K562 (cell line): ENCODE results near the gene ANO2. TPM values are rescaled to one million over a fixed set of nuclear protein-coding genes. Genes with fewer than 3 reads are reported as not detected.

Experiments used
- ATAC-seq: fragments of 200-7000 bp; cut with Tn5 transposase; 3 replicates; pipeline ENCODE4 v1.9.1; 2020; ENCODE audit warnings: moderate library complexity
- BruUV-seq: library from RNA; stranded (reverse); fragments of 400-500 nt; replicated peaks from 2 replicates; lab custom pipeline; 2021; lab: Mats Ljungman, UMichigan
- CTCF ChIA-PET: fragments of 300-600 bp; formaldehyde crosslinking; extraction: SDS; loops from one replicate; lab custom pipeline; 2021; ENCODE audit warnings: low intra/inter-chr PET ratio; lab: Yijun Ruan, JAX
- POLR2A ChIA-PET: fragments of 300-600, 350-650 bp; sonication (Branson Sonifier 250); formaldehyde crosslinking; extraction: SDS; loops from one replicate; lab custom pipeline; 2021; ENCODE audit warnings: antibody characterized with exemption, inconsistent platforms; lab: Yijun Ruan, JAX
- DNase-seq, 4 experiments: peaks; one replicate each; pipeline versions ENCODE4 v3.0.0 to v3.0.0-alpha.2; 2011 to 2018; ENCODE audit warnings: low spot score in 3 of 4, mixed read lengths in 3 of 4; ENCODE audit errors: extremely low read depth in 1 of 4
- FAIRE-seq: peaks from 2 replicates; lab custom pipeline; 2011; peaks lifted over from hg19 to GRCh38; lab: Jason Lieb, UNC
- H2AFZ ChIP-seq: 2 replicates; pipeline ENCODE4 v1.6.0; 2011; ENCODE audit warnings: low read depth, low read length, control low read depth, inconsistent platforms
- H3K27ac ChIP-seq: fragments of 200-600 bp; 3 replicates; pipeline ENCODE4 v1.8.0; 2011; ENCODE audit warnings: low read depth, mild to moderate bottlenecking, control low read depth, inconsistent platforms, low read length, moderate library complexity, mixed read lengths; ENCODE audit errors: extremely low read depth
- H3K27me3 ChIP-seq, 2 experiments: fragments of 300-600 bp in 1 of 2; 2 replicates in 1 of 2; 3 replicates in 1 of 2; pipeline versions ENCODE4 v1.6.0 to v1.8.0; 2011; ENCODE audit warnings: inconsistent platforms in 2 of 2, low read length in 2 of 2, mild to moderate bottlenecking in 1 of 2, mixed read lengths in 1 of 2, moderate library complexity in 1 of 2; ENCODE audit not compliant: control insufficient read depth in 2 of 2, insufficient read depth in 2 of 2
- H3K36me3 ChIP-seq: fragments of 300-600 bp; 3 replicates; pipeline ENCODE4 v1.8.0; 2011; ENCODE audit warnings: mild to moderate bottlenecking, low read length, inconsistent platforms; ENCODE audit not compliant: control insufficient read depth, insufficient read depth
- H3K4me1 ChIP-seq, 2 experiments: fragments of 200-600 bp in 1 of 2; replicated peaks in 1 of 2; 2 replicates in 1 of 2; 3 replicates in 1 of 2; pipeline versions ENCODE4 v1.5.1 to v1.8.0; 2011; ENCODE audit warnings: inconsistent platforms in 2 of 2, low read length in 2 of 2, mild to moderate bottlenecking in 1 of 2, mixed read lengths in 1 of 2, moderate library complexity in 1 of 2; ENCODE audit not compliant: control insufficient read depth in 2 of 2, insufficient read depth in 2 of 2
- H3K4me2 ChIP-seq: 2 replicates; pipeline ENCODE4 v1.6.1; 2011; ENCODE audit warnings: low read length, control low read depth, inconsistent platforms, mixed read lengths; ENCODE audit not compliant: insufficient read depth
- H3K4me3 ChIP-seq: fragments of 200-600 bp; sonication (generic), shearing (Covaris generic); 2 replicates; pipeline ENCODE4 v1.5.1; 2016; ENCODE audit warnings: control low read depth, inconsistent platforms
- H3K79me2 ChIP-seq: fragments of 200-600 bp; 3 replicates; pipeline ENCODE4 v1.8.0; 2011; ENCODE audit warnings: low read length, inconsistent platforms; ENCODE audit not compliant: control insufficient read depth, insufficient read depth
- H3K9ac ChIP-seq, 2 experiments: 2 replicates each; pipeline versions ENCODE4 v1.6.0 to v1.6.1; 2011; ENCODE audit warnings: low read depth in 2 of 2, low read length in 2 of 2, control low read depth in 1 of 2, inconsistent platforms in 1 of 2, mild to moderate bottlenecking in 1 of 2, mixed read lengths in 1 of 2; ENCODE audit not compliant: insufficient read depth in 1 of 2
- H3K9me1 ChIP-seq: one replicate; pipeline ENCODE4 v1.6.0; 2011; ENCODE audit warnings: inconsistent platforms, mild to moderate bottlenecking, low read length, moderate library complexity; ENCODE audit not compliant: control insufficient read depth, insufficient read depth
- H3K9me3 ChIP-seq: replicated peaks from 2 replicates; pipeline ENCODE4 v1.5.1; 2011; ENCODE audit warnings: low read depth, low read length, inconsistent platforms; ENCODE audit not compliant: control insufficient read depth, insufficient read depth
- H4K20me1 ChIP-seq: replicated peaks from 2 replicates; pipeline ENCODE4 v1.6.1; 2011; ENCODE audit warnings: low read length, inconsistent platforms, mixed read lengths; ENCODE audit not compliant: control insufficient read depth, insufficient read depth
- CTBP1 ChIP-seq: fragments of 450-650 bp; IDR thresholded peaks from 2 replicates; pipeline ENCODE4 v1.6.1; 2016; ENCODE audit warnings: borderline replicate concordance
- FOXK2 ChIP-seq, 2 experiments: fragments of 450-650 bp; IDR thresholded peaks in 1 of 2; conservative IDR thresholded peaks in 1 of 2; 2 replicates each; pipeline ENCODE4 v1.6.1; 2016; ENCODE audit warnings: low read depth in 2 of 2, mild to moderate bottlenecking in 1 of 2
- HDAC8 ChIP-seq: fragments of 450-650 bp; IDR thresholded peaks from 2 replicates; pipeline ENCODE4 v1.6.1; 2016; ENCODE audit warnings: mild to moderate bottlenecking, missing genetic modification characterization, moderate library complexity, missing compliant biosample characterization
- HMGN3 ChIP-seq: IDR thresholded peaks from 2 replicates; pipeline ENCODE4 v1.6.1; 2011; ENCODE audit warnings: borderline replicate concordance, low read depth, mild to moderate bottlenecking, mixed read lengths, low read length; ENCODE audit not compliant: insufficient read length; ENCODE audit errors: extremely low read depth
- KDM1A ChIP-seq, 2 experiments: fragments of 450-650 bp; IDR thresholded peaks; 2 replicates each; pipeline ENCODE4 v1.6.1; 2016; ENCODE audit warnings: mild to moderate bottlenecking in 2 of 2
- MAZ ChIP-seq, 2 experiments: fragments of 450-650 bp in 1 of 2; sonication (generic) in 1 of 2; formaldehyde crosslinking; IDR thresholded peaks in 1 of 2; conservative IDR thresholded peaks in 1 of 2; 2 replicates each; pipeline versions ENCODE4 v1.4.0 to v1.5.0; 2020; ENCODE audit warnings: mild to moderate bottlenecking in 1 of 2, missing genetic modification reagents in 1 of 2
- NBN ChIP-seq: fragments of 450-650 bp; IDR thresholded peaks from 2 replicates; pipeline ENCODE4 v1.6.1; 2016; ENCODE audit warnings: low read depth, mild to moderate bottlenecking
- NFE2L1 ChIP-seq: fragments of 450-650 bp; IDR thresholded peaks from 2 replicates; pipeline ENCODE4 v1.6.1; 2016; ENCODE audit warnings: missing genetic modification characterization, low read depth, mild to moderate bottlenecking, missing compliant biosample characterization, moderate library complexity, borderline replicate concordance
- PHB2 ChIP-seq: fragments of 450-650 bp; IDR thresholded peaks from 2 replicates; pipeline ENCODE4 v1.6.1; 2017; ENCODE audit warnings: low read depth
- SMARCE1 ChIP-seq: fragments of 450-650 bp; IDR thresholded peaks from 2 replicates; pipeline ENCODE4 v1.7.1; 2016; ENCODE audit warnings: mild to moderate bottlenecking
- ZEB2 ChIP-seq: fragments of 450-650 bp; IDR thresholded peaks from 2 replicates; pipeline ENCODE4 v1.6.1; 2016
- ZNF121 ChIP-seq: sonication (generic); formaldehyde crosslinking; conservative IDR thresholded peaks from 2 replicates; pipeline ENCODE4 v1.8.0; 2022; ENCODE audit warnings: missing genetic modification reagents
- WGBS: fragments of 100-300 bp; shearing (Covaris generic); methylation state at CpG from one replicate; pipeline ENCODE4 v1.1.6; 2016; ENCODE audit warnings: low coverage, mixed read lengths; ENCODE audit not compliant: insufficient coverage; ENCODE audit errors: missing lambda C conversion rate; 5-methylcytosine and 5-hydroxymethylcytosine counted together
- in situ Hi-C: fragments of 300-500 bp; cut with MboI; formaldehyde crosslinking; loops from 4 replicates; pipeline ENCODE4 v1.15.0; 2018; ENCODE audit warnings: inconsistent platforms, mixed read lengths
- intact Hi-C: fragments of 100-400 bp; cut with micrococcal nuclease; formaldehyde crosslinking; loops from 2 replicates; pipeline ENCODE4 v1.14.2; 2022
- polyA plus RNA-seq, 8 experiments: library from polyadenylated mRNA; depleted of rRNA in 4 of 8; stranded (reverse) in 5 of 8; unstranded in 3 of 8; fragments of >200 nt; fragmentation: Nextera tagmentation in 2 of 8; fragmentation: Illumina TruSeq in 1 of 8; extraction: Ambion mirVana in 2 of 8; extraction: Trizol in 1 of 8; gene quantifications; 2 replicates each; pipeline versions ENCODE4 v1.2.1 to v1.2.3, GENCODE V29; 2011 to 2014; ENCODE audit warnings: inconsistent platforms in 1 of 8, missing spikeins in 1 of 8
- total RNA-seq, 7 experiments: library from RNA; depleted of rRNA in 6 of 7; stranded (reverse); fragments of >200 nt in 6 of 7; fragmentation: Illumina TruSeq in 2 of 7; extraction: Trizol in 2 of 7; gene quantifications; 2 replicates each; pipeline versions ENCODE4 v1.2.1 to v1.2.3, GENCODE V29; 2011 to 2021; ENCODE audit warnings: low replicate concordance in 1 of 7
- TF ChIP-seq, protein P1 (sequence below): fragments of 450-650 bp; IDR thresholded peaks from one replicate; pipeline ENCODE4 v1.6.1; 2018; ENCODE audit warnings: mild to moderate bottlenecking, moderate library complexity; ENCODE audit not compliant: partially characterized antibody
- TF ChIP-seq, protein P2 (sequence below): sonication (generic); formaldehyde crosslinking; IDR thresholded peaks from 2 replicates; pipeline ENCODE4 v1.8.0; 2023; ENCODE audit warnings: mild to moderate bottlenecking, missing genetic modification reagents
- TF ChIP-seq, protein P3 (sequence below): sonication (generic); formaldehyde crosslinking; IDR thresholded peaks from 2 replicates; pipeline ENCODE4 v1.9.0; 2022; ENCODE audit warnings: mild to moderate bottlenecking, missing genetic modification reagents
- TF ChIP-seq, protein P4 (sequence below): sonication (generic); formaldehyde crosslinking; IDR thresholded peaks from 2 replicates; pipeline ENCODE4 v1.8.0; 2022; ENCODE audit warnings: missing genetic modification reagents, mild to moderate bottlenecking, moderate library complexity, borderline replicate concordance
- TF ChIP-seq, protein P5 (sequence below): fragments of 450-650 bp; formaldehyde crosslinking; IDR thresholded peaks from 2 replicates; pipeline ENCODE4 v1.4.0; 2020; ENCODE audit warnings: mild to moderate bottlenecking, moderate library complexity

Gene ANO2
- total and polyA plus RNA-seq, 9 of the 15 experiments (the other 6 are each of a cell fraction or from before 2014, with no cell fraction given): 0.64 TPM; not detected in 8

DNA sequence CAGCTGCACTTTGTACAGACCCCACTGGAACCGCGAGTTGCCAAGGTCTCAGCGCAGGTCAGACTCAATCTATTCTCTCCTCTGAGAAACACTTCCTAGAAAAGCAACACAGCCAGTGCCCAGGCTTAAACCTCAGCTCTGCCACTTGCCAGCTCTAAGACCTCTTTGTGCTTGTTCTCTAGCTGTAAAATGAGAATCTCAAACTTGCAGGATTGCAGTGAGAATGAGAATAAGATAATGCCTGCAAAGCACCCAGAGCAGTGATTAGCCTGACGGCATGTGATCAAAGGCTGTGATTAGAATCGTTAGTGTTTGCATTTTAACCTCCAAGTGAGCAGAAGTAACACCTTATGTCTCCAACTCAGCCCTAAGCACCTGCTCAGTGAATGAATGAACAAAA, 21.3 kb downstream of the ANO2 start:
- WGBS: 0% methylated on average over 3 of the region's 5 CpGs
- Histone ChIP-seq H3K4me2 (no peak overlapping the region), H4K20me1 (peaks cover 4% of the 10 kb centered on the region; the same call in 1 of the 2 replicates), H3K9me1 (no peaks in the 10 kb centered on the region), H3K27ac (no peak overlapping the region), H3K9me3 (no peaks in the 10 kb centered on the region), H2AFZ (no peak overlapping the region), H3K79me2 (no peaks in the 10 kb centered on the region), H3K4me1 (no peaks in the 10 kb centered on the region), H3K4me3 (no peak overlapping the region), H3K36me3 (no peaks in the 10 kb centered on the region), H3K9ac (no peak overlapping the region), H3K27me3 (peaks cover 0 to 28% of the 10 kb centered on the region in 2 experiments; a peak in 4 of 5 replicates)
- in situ Hi-C loops (no loop called here), intact Hi-C loops (no loop called here)
- FAIRE-seq (no peak), DNase-seq (no peak), ATAC-seq (no peak)
- ChIA-PET POLR2A (no interaction called here), CTCF (no interaction called here)
- no TSS peak for BruUV-seq
- no peak for TF ChIP-seq FOXK2 (conservative IDR thresholded peaks at IDR 0.05 in 1 of 2, IDR thresholded peaks at IDR 0.05 in 1 of 2; ENCODE audit: low read depth in 2 of 2)
- no peak for TF ChIP-seq HMGN3
- TF ChIP-seq HDAC8 (tag): no peak
- TF ChIP-seq ZNF121: no peak
- TF ChIP-seq, protein P1, sequence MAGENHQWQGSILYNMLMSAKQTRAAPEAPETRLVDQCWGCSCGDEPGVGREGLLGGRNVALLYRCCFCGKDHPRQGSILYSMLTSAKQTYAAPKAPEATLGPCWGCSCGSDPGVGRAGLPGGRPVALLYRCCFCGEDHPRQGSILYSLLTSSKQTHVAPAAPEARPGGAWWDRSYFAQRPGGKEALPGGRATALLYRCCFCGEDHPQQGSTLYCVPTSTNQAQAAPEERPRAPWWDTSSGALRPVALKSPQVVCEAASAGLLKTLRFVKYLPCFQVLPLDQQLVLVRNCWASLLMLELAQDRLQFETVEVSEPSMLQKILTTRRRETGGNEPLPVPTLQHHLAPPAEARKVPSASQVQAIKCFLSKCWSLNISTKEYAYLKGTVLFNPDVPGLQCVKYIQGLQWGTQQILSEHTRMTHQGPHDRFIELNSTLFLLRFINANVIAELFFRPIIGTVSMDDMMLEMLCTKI: no peak
- TF ChIP-seq SMARCE1: no peak
- TF ChIP-seq KDM1A (IDR thresholded peaks at IDR 0.05): no peak
- TF ChIP-seq, protein P2, sequence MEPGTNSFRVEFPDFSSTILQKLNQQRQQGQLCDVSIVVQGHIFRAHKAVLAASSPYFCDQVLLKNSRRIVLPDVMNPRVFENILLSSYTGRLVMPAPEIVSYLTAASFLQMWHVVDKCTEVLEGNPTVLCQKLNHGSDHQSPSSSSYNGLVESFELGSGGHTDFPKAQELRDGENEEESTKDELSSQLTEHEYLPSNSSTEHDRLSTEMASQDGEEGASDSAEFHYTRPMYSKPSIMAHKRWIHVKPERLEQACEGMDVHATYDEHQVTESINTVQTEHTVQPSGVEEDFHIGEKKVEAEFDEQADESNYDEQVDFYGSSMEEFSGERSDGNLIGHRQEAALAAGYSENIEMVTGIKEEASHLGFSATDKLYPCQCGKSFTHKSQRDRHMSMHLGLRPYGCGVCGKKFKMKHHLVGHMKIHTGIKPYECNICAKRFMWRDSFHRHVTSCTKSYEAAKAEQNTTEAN: no peak
- TF ChIP-seq, protein P3, sequence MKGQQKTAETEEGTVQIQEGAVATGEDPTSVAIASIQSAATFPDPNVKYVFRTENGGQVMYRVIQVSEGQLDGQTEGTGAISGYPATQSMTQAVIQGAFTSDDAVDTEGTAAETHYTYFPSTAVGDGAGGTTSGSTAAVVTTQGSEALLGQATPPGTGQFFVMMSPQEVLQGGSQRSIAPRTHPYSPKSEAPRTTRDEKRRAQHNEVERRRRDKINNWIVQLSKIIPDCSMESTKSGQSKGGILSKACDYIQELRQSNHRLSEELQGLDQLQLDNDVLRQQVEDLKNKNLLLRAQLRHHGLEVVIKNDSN (CRISPR knock-in tag): no peak
- TF ChIP-seq, protein P4, sequence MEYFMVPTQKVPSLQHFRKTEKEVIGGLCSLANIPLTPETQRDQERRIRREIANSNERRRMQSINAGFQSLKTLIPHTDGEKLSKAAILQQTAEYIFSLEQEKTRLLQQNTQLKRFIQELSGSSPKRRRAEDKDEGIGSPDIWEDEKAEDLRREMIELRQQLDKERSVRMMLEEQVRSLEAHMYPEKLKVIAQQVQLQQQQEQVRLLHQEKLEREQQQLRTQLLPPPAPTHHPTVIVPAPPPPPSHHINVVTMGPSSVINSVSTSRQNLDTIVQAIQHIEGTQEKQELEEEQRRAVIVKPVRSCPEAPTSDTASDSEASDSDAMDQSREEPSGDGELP: no peak
- TF ChIP-seq, protein P5, sequence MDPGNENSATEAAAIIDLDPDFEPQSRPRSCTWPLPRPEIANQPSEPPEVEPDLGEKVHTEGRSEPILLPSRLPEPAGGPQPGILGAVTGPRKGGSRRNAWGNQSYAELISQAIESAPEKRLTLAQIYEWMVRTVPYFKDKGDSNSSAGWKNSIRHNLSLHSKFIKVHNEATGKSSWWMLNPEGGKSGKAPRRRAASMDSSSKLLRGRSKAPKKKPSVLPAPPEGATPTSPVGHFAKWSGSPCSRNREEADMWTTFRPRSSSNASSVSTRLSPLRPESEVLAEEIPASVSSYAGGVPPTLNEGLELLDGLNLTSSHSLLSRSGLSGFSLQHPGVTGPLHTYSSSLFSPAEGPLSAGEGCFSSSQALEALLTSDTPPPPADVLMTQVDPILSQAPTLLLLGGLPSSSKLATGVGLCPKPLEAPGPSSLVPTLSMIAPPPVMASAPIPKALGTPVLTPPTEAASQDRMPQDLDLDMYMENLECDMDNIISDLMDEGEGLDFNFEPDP: no peak
- TF ChIP-seq CTBP1: no peak
- TF ChIP-seq MAZ (CRISPR knock-in tag; conservative IDR thresholded peaks at IDR 0.05 in 1 of 2, IDR thresholded peaks at IDR 0.05 in 1 of 2): no peak
- no peak for TF ChIP-seq NFE2L1
- TF ChIP-seq PHB2: no peak
- TF ChIP-seq ZEB2: no peak
- TF ChIP-seq NBN: no peak
